GM18526 (cell line): ENCODE results near the gene KRT2.

Experiments
- POLR2A ChIP-seq: IDR thresholded peaks from 3 replicates; pipeline ENCODE4 v1.6.1; 2011; ENCODE audit not compliant: insufficient read length; ENCODE audit errors: extremely low read depth

The KRT2 gene

DNA sequence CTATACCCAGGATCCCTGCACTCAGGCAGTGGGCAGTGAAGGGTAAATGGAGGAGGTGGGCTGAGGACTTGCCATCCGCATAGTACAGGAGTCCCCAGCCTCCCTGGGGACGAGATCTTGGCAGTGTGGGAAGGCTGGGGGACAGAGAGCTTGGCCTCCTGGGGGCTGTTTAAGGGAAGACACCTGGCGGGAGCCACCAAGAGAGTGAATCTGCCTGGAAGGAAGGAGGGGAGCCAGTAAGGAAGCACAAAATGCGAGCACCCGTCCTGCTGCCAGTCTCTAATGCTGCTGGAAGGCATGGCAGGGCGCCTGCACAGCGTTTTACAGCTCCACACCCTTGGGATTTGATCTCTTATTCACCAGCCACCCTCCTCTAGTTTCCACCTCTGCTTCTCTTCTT is 7.4 kb upstream of the KRT2 start:
- TF ChIP-seq POLR2A, result no peak

DNA sequence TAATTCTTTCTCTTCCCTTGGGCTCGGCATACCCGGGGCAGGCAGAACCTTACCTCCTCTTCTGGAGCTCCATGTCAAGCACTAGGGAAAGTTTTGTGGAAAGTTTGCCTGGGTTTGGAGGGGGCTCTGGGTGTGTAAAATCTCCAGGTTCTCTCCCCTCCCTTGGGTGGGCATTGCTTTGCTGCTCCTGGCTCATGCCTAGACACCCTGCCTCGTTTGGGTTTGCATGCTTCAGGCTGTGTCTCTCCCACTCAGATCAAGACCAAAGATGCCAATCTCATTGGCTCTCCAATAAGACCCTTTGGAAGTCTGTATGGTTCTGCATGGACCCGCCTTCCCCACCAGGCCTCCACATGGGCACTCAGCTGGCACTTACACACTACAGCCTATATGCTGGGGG is 6.2 kb upstream of the KRT2 start:
- no peak for TF ChIP-seq POLR2A

DNA sequence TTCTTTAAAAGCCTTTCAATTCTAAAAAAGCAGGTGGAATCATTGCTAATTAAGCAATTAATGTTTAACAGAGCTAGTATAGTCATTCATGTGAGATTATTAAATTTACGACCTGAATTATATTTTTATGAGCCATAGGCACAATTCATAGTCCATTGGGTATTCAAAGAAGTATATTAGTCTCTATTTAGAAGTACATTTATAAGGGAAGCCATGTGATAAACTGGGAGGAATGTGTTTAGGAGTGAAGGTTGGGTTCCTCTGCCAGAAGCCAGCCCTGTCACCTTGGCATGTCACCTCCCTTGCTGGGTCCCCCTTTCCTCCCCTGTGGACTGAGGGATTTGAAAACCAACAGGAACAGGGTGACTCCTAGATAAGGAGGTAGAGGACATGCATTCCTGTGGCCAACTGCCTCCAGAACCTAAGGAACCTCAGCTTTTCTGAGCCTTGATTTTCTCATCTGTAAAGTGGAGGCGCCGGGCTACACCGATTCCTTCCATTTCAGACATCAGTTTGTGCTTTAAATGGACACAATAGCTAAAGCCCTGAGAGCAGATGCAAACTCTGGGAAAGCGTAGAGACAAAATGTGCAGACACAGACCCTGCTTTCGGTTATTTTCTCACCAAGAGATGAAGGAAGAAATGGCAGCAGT is 5.4 kb upstream of the KRT2 start:
- no peak for TF ChIP-seq POLR2A

DNA sequence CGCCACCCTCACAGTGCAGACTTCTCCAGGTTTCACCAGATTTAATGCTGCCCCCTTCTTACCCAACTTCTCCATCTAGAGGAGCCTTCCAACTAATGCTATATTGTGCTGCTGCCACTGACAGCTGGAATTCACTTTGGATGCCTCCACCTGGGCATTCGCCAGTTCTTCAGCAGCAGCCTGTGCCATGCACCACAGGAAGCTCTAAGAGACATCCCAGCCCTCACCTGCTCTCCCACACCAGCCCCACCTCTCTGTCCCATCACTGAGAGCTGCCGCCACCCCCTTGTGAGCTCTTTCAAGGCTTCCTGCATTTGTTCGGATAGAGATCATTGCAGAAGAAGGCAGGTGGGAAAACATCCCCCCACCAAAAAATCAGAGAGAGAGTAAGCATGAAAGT is 4.6 kb upstream of the KRT2 start:
- TF ChIP-seq POLR2A, result no peak

DNA sequence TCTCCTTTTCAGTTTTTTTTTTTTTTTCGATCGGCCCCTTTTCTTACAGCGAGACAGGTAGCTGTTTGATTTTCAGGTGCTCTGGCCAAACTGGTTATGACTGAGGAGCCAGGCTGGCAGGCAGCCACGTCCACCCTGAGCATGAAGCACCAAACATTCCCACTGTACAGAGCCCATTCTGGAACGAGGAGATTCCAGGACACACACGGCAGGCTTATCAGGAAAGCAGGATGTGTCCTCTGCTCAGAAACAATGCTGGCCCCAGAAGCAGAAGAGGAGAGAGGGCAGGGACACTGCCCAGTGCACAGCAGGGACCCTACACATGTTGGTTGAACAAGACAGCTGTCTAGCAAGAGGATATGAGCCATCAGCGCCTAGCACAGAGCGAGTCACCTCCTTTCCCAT is 3.7 kb upstream of the KRT2 start:
- no peak for TF ChIP-seq POLR2A

DNA sequence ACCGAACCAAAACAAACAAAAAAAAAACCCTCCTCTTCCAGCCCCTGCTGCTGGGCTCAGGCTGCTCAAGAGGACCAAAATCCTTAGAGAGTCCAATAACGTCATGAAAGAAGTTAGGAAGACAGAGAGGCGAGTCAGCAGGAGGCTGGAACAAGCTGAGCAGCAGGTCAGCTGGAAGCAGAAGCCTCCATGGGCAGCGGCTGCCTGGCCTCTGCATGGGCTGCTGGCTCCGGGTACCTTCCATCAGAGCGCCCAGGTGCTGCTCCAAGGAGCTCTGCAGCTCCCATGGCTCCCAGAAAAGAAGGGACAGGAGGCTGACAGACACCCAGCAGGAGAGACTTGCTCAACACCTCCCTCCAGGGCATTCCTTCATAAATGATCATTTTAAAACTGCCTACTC is 3.2 kb upstream of the KRT2 start:
- TF ChIP-seq POLR2A, result no peak

DNA sequence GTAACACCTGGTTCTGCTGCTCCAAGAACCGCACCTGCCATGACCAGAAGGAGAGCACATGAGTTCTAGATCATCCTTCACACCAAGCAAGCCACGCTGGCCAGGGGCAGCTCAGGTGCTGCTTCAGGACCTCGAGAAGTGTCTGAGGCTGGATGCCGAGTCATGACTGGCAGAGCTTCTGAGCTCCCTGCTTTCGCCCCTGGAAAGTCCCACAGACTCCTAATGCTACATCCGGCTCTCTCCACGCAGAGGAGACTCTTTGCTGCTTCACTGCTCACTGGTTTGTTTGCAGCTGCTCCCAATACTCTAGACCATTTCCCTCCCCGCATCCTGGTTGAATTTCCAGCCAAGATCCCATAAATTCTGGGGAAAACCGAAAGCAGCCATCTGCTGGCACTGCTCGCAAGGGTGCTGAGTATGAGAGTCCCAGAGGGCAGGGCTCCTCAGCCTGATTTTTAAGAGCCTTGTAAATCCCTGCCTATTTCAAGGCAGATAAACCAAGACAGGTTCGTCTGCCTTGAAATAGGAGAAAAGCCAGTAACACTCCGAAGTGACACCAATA is 1.4 kb downstream of the KRT2 start:
- TF ChIP-seq POLR2A, result no peak

DNA sequence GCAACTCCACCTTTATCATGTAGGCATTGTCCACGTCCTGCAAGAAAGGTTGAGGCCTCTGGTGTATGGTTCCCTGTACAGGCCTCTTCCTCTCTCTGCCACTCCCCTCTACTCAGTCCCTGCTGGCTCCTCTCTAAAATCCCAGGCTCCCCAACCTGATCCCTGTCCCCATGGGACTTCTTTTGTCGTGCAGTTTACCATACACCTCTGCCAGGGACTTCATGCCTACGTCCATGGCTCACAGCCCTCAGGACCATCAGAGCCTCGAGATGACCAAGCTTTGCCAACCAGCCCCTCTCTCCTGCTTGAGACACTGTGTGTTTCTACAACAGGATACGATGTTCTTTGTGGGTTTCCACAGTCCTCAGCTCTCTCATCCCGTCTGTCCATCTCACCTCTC is 2.9 kb downstream of the KRT2 start:
- TF ChIP-seq POLR2A, result no peak

DNA sequence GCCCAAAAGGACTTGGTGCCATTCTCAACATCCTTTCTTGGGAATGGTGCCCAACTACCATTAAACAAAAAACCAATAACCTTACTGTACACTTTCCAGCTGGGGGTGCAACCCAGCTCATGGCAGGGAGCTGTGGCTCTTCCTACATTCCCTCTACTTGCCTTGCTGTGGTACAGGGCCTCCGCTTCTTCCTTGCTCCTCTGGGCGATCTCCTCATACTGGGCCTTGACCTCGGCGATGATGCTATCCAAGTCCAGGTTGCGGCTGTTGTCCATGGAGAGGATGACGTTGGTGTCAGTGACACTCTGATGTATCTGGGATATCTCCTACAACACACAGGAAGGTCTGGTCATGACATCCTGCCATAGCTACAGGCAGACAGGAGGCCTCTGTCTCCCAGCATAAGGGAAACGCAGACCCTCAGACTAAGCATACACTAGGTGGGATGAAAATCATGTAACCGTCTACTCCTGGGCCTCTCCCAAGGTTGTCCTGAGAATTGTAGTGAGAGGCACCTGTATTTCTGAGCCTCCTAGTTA is 3.9 kb downstream of the KRT2 start:
- no peak for TF ChIP-seq POLR2A

DNA sequence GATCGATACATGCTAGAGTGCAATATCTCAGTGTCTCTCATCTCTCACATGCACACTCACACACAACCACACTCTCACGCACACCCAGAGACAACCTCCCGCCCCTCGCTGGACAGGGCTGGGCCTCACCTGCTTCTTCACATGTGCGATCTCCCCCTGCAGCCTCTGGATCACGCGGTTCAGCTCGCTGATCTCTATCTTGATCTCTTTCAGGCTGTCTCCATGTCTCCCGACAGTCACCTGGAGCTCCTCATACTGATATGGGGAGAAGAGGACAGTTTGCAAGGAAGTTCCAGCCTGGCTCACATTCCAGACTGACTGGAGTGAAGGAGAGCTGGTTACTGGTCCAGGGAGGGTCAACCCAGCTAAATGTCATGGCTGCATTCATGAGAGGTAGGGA is 4.4 kb downstream of the KRT2 start:
- TF ChIP-seq POLR2A, result no peak

DNA sequence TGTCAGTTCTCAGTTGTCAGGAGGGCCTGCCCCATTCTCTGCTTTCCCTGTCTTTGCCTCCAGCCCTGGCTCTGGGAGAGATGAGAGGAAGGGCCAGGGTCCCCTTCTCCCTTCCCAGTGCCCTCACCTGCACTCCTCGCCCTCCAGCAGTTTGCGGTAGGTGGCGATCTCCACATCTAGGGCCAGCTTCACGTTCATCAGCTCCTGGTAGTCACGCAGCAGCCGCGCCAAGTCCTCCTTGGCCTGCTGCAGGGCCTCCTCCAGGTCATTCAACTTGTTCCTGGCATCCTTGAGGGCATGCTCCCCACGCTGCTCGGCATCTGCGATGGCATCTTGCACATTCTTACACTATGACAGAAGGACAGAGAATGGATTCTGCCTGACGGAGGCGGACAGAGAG is 5.4 kb downstream of the KRT2 start:
- no peak for TF ChIP-seq POLR2A

DNA sequence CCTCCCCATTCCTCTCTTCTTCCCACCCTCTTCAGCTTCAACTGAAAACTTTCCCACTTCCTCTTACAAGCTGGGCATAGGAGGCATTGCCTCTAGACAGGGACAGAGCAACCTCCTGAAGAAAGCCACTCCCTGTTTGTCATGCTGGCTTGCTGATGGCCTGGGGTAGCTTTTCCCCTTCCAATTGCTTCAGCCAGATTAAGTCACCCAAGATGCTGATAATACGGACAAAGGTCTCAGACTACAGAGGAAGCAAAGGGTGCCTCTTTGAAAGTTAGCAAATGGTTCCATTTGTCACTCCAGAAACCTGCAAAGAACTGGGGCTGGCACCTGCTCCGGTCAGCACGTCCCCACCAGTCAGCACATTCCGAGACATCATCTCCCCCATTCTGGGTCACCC is 6.0 kb downstream of the KRT2 start:
- no peak for TF ChIP-seq POLR2A

DNA sequence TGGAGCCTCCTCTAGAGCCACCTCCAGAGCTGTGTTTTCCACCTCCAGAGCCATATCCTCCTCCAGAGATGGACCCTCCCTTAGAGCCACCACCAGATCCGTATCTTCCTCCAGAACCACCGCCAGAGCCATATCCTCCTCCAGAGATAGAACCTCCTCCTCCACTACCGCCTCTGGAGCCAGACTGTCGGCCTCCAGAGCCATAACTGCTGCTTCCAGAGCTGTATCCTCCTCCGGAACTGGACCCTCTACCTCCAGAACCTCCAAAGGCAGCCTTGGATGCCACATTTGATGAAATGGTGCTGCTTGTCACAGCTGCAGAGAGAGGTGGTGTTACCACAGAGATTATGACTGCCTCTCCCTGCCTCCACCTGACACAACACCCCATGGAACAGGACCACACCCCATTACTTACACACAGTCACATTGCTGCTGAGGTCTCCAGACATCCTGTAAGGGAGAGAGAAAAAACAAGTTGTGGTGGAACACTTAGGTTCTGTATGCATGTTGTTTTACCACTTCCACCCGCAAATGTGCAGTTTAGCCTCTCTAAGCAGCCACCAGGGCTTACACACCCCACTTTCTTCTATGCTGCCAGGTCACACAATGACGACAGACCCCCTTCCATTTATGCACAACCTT is 6.8 kb downstream of the KRT2 start:
- TF ChIP-seq POLR2A, result no peak

DNA sequence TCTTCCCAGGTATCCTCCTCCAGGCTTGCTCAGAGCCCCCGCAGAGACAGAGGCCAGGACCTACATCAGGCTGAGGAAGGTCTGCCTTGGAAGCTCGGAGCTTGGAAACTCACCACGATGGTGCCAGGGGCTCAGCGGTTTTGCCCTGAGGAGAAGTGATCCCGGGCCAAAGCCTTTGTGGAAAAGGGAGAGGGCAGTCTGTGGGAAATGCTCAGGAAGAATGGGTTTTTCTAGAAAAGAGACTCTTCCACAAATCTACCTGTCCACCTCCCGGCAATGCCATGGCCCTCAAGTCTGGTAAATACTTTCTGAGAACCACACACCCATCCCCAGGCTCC is 8.0 kb downstream of the KRT2 start:
- no peak for TF ChIP-seq POLR2A

DNA sequence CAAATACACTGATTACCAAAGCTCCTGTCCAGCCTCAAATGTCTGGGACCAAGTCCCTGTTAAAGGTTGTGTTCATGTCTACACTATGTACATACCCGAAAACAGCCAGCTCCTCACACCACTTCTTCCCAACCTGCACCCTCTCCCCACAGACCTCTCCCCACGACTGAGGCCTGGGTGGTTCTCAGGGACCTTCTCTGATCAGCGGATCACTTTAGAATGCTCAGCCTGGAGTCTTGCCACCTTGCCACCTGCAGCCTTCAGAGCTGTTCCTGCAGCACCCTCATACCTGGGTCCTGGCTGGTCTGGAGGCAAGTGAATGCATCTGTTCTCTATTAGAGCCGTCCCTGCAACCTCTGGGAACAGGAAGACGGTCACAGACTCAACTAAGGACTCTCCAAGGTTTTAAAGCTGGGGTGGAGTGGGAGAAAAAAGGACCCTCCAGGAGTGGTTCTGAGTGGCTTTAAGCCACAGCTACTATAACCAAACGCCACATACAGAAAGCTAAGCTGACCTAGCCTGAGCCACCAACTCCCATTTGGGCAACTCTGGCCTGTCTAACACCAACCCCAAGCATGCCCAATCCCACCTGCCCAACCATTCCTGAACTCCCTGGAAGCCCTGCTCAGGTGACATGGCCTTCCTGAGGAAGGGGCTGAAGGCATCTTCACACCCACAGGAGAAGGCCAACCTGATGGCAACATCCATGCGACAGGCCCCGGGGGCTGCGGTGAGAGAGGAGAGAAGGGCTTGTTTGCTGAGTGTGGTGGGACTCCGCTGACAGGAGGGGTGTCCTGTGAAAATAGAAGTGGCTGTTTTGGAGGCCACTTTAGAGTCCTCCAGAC is 8.6 kb downstream of the KRT2 start:
- TF ChIP-seq POLR2A, result no peak

DNA sequence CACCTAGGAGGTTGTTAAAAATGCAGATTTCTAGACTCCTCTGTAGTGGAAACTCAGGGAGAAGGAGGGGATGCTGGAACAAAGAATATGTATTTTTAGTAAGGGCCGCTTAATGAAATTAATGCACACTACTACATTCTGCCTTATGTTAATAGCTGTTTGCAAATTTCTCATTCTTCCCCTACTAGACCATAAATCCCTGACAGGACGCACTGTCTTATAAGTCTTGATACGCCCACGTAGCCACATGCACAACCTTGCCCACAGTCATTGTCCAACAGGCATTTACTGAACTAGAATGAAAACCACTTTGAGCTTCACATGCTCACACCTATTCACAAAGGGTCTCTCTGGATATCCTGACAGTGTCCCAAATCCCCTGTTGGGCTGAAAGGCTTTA is 10.5 kb downstream of the KRT2 start:
- no peak for TF ChIP-seq POLR2A
